SKM-1 treated with dmso at 0.1 percent for 144 hours (cell line): Measurements from ENCODE around the gene CAMSAP1.
"Not testable (repeated sequence)": the region's sequence is repeated elsewhere in the genome, so short reads cannot be mapped to it uniquely, and the experiment has no call there.

Source experiments
- DNase-seq: peaks from one replicate; lab custom pipeline; 2025; ENCODE audit not compliant: unreplicated experiment; lab: John Stamatoyannopoulos, UW

CAMSAP1 gene

GRCh38 chr9:135921749-135922310, 14.5 kb upstream of the CAMSAP1 start:
- no peak for DNase-seq

DNA sequence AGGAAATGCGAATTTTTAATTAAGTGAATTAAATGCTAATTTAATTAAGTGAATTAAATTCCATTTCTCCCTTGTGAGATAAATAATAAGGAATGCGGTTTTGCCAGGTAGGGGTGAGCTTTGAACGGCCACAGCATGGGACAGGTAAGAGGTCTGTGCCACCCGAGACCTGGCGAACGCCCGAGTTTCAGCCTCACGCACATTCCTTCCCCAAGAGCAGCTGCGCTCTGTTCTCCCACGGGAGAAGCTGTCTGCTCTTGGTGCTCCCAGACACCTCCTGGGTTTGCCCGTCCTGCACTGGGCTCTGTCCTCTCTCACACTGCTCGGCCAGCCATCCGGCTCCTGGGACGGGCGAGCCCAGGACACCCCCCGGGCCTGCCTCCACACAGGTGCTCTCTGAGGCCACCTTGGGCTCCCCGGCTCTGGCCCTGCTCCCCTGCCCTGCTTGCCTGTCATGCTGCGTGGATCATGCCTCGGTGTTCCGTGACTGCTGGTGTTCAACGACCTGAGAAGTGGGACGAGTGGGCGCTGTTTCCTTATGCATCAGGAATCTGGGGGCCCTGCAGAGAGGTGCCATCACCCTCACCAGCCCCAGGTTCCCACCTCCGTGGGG, 13.7 kb upstream of the CAMSAP1 start:
- DNase-seq: no peak

- no peak for DNase-seq
These were observed 13.0 kb upstream of the CAMSAP1 start for GRCh38 chr9:135920256-135920930.

GRCh38 chr9:135919318-135919890, 12.1 kb upstream of the CAMSAP1 start:
- DNase-seq: no peak

DNA sequence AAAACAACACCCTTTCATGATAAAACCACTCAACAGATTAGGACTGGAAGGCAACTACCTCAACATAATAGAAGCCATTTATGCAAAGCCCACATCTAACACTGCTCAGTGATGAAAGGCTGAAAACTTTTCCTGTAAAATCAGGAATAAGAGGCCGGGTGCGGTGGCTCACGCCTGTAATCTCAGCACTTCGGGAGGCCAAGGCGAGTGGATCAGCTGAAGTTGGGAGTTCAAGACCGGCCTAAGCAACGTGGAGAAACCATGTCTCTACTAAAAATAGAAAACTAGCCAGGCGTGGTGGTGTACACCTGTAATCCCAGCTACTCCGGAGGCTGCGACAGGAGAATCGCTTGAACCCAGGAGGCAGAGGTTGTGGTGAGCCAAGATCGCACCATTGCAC, 8.9 kb upstream of the CAMSAP1 start:
- DNase-seq: not testable (repeated sequence)

- DNase-seq: no peak
These were observed 7.6 kb upstream of the CAMSAP1 start for GRCh38 chr9:135914921-135915320.

DNA sequence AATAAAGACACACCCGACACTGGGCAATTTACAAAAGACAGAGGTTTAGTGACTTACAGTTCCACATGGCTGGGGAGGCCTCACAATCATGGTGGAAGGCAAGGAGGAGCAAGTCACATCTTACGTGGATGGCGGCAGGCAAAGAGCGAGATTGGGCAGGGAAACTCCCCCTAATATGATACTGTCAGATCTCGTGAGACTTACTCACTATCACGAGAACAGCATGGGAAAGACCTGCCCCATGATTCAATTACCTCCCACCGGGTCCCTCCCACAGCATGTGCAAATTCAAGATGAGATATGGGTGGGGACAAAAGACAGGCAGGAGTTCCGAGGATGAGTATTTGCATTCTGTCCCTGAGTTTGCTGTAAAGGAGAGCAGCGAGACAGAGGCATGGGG, 3.9 kb upstream of the CAMSAP1 start:
- not testable (repeated sequence) for DNase-seq

DNA sequence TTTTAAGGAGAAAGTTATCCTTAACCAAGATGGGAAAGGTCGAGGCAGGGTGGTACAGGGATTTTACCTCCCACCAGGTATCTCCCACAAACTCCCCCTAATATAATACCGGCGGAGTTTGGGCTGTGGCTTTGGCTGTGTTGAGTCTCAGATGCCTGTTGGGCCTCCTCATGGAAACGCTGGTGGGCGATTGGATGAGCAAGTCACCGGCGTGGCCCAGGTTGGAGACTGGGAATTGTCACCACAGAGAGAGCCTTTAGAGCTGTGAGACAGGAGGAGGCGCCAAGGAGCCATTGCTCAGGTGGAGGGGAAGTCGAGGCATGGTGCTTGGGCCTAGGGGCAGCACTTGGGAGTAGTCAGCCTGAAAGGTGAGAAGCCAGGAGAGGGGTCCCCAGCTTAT, 3.4 kb upstream of the CAMSAP1 start:
- no peak for DNase-seq

DNA sequence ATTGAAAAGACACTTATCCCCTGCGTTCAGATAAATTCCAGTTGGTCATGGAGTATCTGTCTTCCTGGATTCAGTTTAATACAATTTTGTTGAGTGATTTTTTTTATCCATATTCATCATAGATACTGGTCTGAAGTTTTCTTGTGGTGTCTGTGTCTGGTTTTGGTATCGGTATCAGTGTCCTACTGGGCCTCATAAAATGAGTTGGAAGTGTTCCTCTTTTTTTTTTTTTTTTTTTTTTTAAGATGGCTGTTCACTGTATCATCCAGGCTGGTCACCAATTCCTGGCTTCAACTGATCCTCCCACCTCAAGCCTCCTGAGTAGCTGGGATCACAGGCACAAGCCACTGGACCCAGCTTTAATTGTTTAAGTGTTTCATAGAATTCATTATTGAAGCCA, 2.9 kb upstream of the CAMSAP1 start:
- DNase-seq: no peak

DNA sequence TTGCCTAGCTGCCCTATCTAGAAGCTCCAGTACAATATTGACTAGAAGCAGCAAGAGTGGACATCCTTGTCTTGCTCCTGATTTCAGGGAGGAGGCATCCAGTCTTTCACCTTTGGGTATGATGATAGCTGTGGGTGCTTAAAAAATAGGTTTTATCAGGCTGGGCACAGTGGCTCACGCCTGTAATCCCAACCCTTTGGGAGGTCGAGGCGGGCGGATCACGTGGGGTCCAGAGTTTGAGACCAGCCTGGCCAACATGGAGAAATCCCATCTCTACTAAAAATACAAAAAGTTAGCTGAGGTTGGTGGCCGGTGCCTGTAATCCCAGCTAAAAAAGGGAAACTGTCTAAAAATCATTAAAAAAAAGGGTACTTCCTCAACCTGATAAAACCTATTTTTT, 2.0 kb upstream of the CAMSAP1 start:
- no peak for DNase-seq

GRCh38 chr9:135908754-135909204, 1.4 kb upstream of the CAMSAP1 start:
- DNase-seq: no peak

DNA sequence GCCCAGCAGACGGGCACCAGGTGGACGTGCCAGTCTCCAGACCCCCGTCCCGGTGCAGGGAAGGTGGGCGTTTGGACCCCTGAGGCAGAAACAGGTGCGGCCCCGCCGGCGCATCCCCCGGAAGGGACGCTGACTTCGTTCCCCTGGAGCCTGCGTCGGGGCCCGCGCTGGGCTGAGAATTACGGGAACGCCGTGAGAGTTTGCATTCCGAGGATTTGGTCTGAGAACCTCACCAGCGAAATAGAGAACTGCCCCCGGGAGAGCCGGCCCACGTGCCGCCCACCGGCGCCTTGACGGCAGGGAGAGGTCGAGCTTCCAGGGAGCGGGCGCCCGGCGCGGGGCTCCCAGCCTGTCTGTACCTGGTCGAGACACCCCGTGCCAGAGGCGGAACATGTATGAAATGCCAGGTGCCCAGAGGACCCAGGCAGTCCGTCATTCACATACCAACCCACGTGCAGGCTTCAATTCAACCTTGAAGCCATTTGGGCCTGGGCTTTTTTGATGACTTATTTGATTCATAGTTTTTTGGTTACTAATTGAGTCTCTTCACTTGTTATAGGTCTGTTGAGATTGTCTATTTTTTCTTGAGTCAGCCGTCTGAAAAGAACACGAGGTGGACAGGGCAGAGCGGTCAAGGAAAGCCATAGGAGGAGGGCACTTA, 877 bp upstream of the CAMSAP1 start:
- no peak for DNase-seq

DNA sequence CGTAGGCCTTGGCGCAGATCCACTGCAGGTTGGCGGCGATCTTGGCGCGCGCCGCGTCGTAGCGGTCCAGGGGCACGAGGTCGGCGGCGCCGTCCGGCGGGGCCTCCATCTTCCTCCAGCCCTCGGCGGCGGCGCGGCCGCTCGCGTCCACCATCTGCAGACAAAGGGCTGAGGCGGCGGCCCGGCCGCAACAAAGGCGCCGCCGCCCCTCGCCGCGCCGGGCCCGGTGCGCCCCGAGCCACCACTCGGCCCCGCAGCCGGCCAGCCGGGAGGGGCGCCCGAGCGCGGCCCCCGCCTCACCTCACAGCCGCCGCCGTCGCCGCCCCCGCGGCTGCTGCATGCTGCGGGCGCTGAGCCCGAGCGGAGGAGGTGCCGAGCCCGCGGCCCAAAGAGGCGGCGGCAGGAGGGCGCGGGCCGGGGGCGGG, 328 bp downstream of the CAMSAP1 start:
- no peak for DNase-seq

GRCh38 chr9:135906291-135907005, 898 bp downstream of the CAMSAP1 start:
- no peak for DNase-seq

DNA sequence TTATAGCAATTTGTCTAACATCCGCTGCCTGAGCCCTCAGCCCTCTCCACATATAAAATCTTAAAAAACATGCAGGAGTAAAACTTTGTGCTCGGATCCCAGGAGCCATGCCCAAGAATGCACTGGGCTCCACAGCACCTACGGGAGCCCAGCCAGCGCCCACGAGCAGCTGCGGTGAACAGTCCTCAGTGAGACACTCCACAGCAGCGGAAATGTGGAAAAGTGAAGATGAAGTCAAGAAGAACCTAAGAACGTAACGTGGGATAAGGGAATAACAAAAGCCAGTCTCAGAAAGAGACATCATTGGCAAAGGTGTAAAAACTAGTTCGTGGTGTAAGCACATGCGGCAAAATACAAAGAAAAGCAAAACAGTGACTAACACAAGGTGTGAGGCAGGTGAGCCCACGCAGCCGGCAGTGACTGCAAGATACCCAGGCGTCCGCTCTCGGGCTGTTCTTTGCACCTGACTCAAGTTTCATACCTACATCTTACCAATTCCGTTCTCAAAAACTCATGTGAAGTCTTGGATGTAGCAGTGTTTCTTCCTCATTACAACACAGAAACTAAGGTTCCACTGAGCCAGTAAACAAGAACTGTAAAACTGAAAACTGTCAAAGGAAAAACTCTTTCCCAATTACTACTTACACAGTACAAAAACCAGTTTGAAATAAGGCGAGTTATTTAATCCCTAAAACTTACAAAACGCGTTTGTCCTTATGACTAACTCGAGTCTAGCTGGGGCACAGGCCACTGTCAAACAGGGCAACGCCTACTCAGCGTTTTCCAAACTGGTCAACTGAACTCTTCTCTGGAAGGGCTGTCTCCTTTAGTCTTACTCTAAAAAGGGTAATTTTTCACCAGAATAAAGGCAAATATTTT, 1.7 kb downstream of the CAMSAP1 start:
- no peak for DNase-seq

DNA sequence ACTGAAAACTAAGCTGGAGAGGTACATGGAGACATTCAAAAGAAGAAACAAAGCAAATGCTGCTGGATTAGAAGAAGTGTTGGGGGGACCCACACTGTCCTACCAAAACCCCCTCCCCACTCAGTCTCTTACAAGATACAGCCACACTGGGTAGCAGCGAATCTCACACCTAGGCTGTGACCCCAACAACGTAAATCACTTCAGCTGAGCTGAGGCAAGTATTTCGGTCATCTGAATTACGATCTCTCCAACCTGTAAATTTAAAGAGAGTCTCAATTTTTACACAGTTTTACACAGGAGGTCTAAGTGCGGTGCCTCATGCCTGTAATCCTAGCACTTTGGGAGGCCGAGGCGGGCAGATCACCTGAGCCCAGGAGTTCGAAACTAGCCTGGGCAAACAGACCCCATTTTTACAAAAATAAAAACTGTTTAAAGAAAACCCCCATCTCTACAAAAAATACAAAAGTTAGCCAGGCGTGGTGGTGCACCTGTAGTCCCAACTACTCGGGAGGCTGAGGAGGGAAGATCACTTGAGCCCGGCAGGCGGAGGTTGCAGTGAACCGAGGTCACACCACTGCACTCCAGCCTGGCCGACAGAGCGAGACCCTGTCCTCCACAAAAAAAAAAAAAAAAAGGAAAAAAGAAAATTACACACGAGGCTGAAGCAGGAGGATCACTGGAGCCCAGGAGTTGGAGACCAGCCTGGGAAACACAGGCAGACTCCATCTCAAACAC, 3.4 kb downstream of the CAMSAP1 start:
- no peak for DNase-seq

- DNase-seq: no peak
These were observed 4.0 kb downstream of the CAMSAP1 start for GRCh38 chr9:135903358-135903656.

GRCh38 chr9:135902655-135903357, 4.5 kb downstream of the CAMSAP1 start:
- DNase-seq: no peak

- no peak for DNase-seq
These were observed 5.5 kb downstream of the CAMSAP1 start for GRCh38 chr9:135901826-135902225.
